HepG2 (cell line): ENCODE measurements around the gene NOP9. TPM values are rescaled to one million over a fixed set of nuclear protein-coding genes. Genes with fewer than 3 reads are reported as not detected.

Experiments used
- ATF4 ChIP-seq, 2 experiments: fragments of 450-650 bp in 1 of 2; sonication (generic) in 1 of 2; formaldehyde crosslinking; IDR thresholded peaks; 2 replicates each; pipeline versions ENCODE4 v1.5.0 to v1.8.0; 2020 to 2022; ENCODE audit warnings: mild to moderate bottlenecking in 1 of 2, missing genetic modification reagents in 1 of 2
- GTF3A ChIP-seq: sonication (generic); formaldehyde crosslinking; conservative IDR thresholded peaks from 2 replicates; pipeline ENCODE4 v1.4.0; 2020; ENCODE audit warnings: mild to moderate bottlenecking, missing genetic modification reagents
- KDM4B ChIP-seq: sonication (generic); formaldehyde crosslinking; IDR thresholded peaks from 2 replicates; pipeline ENCODE4 v1.4.0; 2020; ENCODE audit warnings: missing genetic modification reagents
- KIAA2018 ChIP-seq: sonication (generic); formaldehyde crosslinking; IDR thresholded peaks from 2 replicates; pipeline ENCODE4 v1.5.0; 2020; ENCODE audit warnings: mild to moderate bottlenecking, missing genetic modification reagents, borderline replicate concordance
- LBX2 ChIP-seq: sonication (generic); formaldehyde crosslinking; IDR thresholded peaks from 2 replicates; pipeline ENCODE4 v1.5.0; 2020; ENCODE audit warnings: missing genetic modification reagents, mild to moderate bottlenecking, borderline replicate concordance
- NFE2L1 ChIP-seq: sonication (generic); formaldehyde crosslinking; IDR thresholded peaks from 2 replicates; pipeline ENCODE4 v1.4.0; 2020; ENCODE audit warnings: missing genetic modification reagents, mild to moderate bottlenecking, borderline replicate concordance
- NR3C1 ChIP-seq: sonication (generic); formaldehyde crosslinking; IDR thresholded peaks from 2 replicates; pipeline ENCODE4 v1.4.0; 2020; ENCODE audit warnings: missing genetic modification reagents
- SALL1 ChIP-seq: sonication (generic); formaldehyde crosslinking; IDR thresholded peaks from 2 replicates; pipeline ENCODE4 v1.8.0; 2022; ENCODE audit warnings: mild to moderate bottlenecking, missing genetic modification reagents
- THAP8 ChIP-seq: sonication (generic); formaldehyde crosslinking; IDR thresholded peaks from 2 replicates; pipeline ENCODE4 v1.5.1; 2020; ENCODE audit warnings: missing genetic modification reagents, mild to moderate bottlenecking, borderline replicate concordance
- ZBTB25 ChIP-seq: IDR thresholded peaks from 2 replicates; pipeline ENCODE4 v1.6.1; 2018; ENCODE audit warnings: missing genetic modification reagents
- ZBTB7B ChIP-seq: sonication (generic); formaldehyde crosslinking; IDR thresholded peaks from 2 replicates; pipeline ENCODE4 v1.4.0; 2020; ENCODE audit warnings: missing genetic modification reagents
- ZFP90 ChIP-seq: sonication (generic); formaldehyde crosslinking; IDR thresholded peaks from 2 replicates; pipeline ENCODE4 v1.8.0; 2022; ENCODE audit warnings: missing genetic modification reagents, mild to moderate bottlenecking, inconsistent platforms, borderline replicate concordance
- ZNF143 ChIP-seq: sonication (generic); formaldehyde crosslinking; IDR thresholded peaks from 2 replicates; pipeline ENCODE4 v1.4.0; 2020; ENCODE audit warnings: missing genetic modification reagents
- ZNF383 ChIP-seq: sonication (generic); formaldehyde crosslinking; IDR thresholded peaks from 2 replicates; pipeline ENCODE4 v1.4.0; 2020; ENCODE audit warnings: missing genetic modification reagents, mild to moderate bottlenecking, borderline replicate concordance
- ZNF615 ChIP-seq: sonication (generic); formaldehyde crosslinking; IDR thresholded peaks from 2 replicates; pipeline ENCODE4 v1.5.0; 2020; ENCODE audit warnings: mild to moderate bottlenecking, missing genetic modification reagents, borderline replicate concordance
- ZNF761 ChIP-seq: sonication (generic); formaldehyde crosslinking; conservative IDR thresholded peaks from 2 replicates; pipeline ENCODE4 v1.4.0; 2020; ENCODE audit warnings: mild to moderate bottlenecking, missing genetic modification reagents
- polyA plus RNA-seq, 8 experiments: library from polyadenylated mRNA; depleted of rRNA in 3 of 8; stranded (reverse) in 7 of 8; unstranded in 1 of 8; fragments of >200 nt; fragmentation: Illumina TruSeq in 4 of 8; extraction: Trizol in 4 of 8; gene quantifications; 2 replicates each; pipeline versions ENCODE4 v1.2.1 to v1.2.3, GENCODE V29; 2011 to 2016; ENCODE audit warnings: low read depth in 4 of 8, missing spikeins in 1 of 8, mixed read lengths in 1 of 8; ENCODE audit not compliant: insufficient read depth in 1 of 8
- total RNA-seq, 5 experiments: library from RNA; depleted of rRNA; stranded (reverse); fragments of >200 nt; fragmentation: Illumina TruSeq; extraction: Trizol; gene quantifications; 2 replicates each; pipeline ENCODE4 v1.2.3, GENCODE V29; 2016; ENCODE audit warnings: low read depth in 1 of 5

NOP9 gene
- total and polyA plus RNA-seq, 2 of the 13 experiments (the other 11 are each of a cell fraction or from before 2014, with no cell fraction given) = 24.5 to 61.6 TPM

GRCh38 chr14:24299255-24300191 lies at the start of gene NOP9, which contains the start of gene DHRS1 (continued):
- TF ChIP-seq GTF3A (CRISPR knock-in tag) = peak; percentile 95; the same call in 1 of the 2 replicates
- TF ChIP-seq ZBTB7B (CRISPR knock-in tag) = no peak
- TF ChIP-seq ZNF615 = peak; percentile 94
- TF ChIP-seq THAP8 (CRISPR knock-in tag) = no peak
- TF ChIP-seq LBX2 = 0 out of 2 replicates have a peak, but pooled peaks have one; percentile 19
- TF ChIP-seq ATF4 (CRISPR knock-in tag; IDR thresholded peaks at IDR 0.05) = no peak
- peak; percentile 97 for TF ChIP-seq ZNF761 (CRISPR knock-in tag)
- 0 out of 2 replicates have a peak, but pooled peaks have one; percentile 80 for TF ChIP-seq ZBTB25 (CRISPR knock-in tag)
- TF ChIP-seq NFE2L1 (CRISPR knock-in tag) = peak; percentile 15; the same call in 1 of the 2 replicates
- peak; percentile 99 for TF ChIP-seq KDM4B (CRISPR knock-in tag)
- peak; percentile 70; the same call in 1 of the 2 replicates for TF ChIP-seq ZNF143 (CRISPR knock-in tag)
- peak; percentile 99; the same call in 1 of the 2 replicates for TF ChIP-seq ZNF383 (CRISPR knock-in tag)
- TF ChIP-seq KIAA2018 (CRISPR knock-in tag) = peak; percentile 92
- peak; percentile 98 for TF ChIP-seq ZFP90 (CRISPR knock-in tag)
- TF ChIP-seq SALL1 (CRISPR knock-in tag) = peak; percentile 96; the same call in 1 of the 2 replicates
- no peak for TF ChIP-seq NR3C1 (CRISPR knock-in tag)
